HCEC 1CT (cell line): ENCODE data around the gene ANKS3.

Source experiments
- DNase-seq: peaks from one replicate; pipeline ENCODE4 v3.0.0-alpha.2; 2017

The ANKS3 gene

GRCh38 chr16:4695473-4696171 is 38.4 kb downstream of the ANKS3 start:
- no peak for DNase-seq

GRCh38 chr16:4694642-4695451 is 39.2 kb downstream of the ANKS3 start:
- no peak for DNase-seq

DNA sequence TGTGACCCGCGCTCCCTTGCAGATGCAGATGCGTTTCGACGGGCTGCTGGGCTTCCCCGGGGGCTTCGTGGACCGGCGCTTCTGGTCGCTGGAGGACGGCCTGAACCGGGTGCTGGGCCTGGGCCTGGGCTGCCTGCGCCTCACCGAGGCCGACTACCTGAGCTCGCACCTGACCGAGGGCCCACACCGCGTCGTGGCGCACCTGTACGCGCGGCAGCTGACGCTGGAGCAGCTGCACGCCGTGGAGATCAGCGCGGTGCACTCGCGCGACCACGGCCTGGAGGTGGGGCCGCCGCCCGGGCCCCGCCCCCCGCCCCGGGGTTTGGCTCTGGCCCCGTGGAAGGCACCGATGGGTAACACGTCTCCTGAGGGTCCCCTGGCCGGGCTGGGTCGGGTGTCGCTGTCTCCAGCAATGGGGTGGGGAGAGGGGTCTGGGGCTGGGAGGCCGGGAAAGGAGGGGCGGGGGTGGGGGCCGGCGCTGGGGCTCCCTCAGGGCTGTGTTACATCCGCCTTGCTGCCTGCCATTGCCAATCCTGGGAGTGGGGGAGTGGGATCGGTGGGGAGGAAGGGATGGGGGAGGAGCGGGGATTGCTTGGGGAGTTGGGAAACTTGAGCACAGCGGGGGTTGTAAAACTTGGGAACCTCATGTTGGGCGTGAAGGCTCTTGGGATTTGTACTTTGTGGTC is 40.0 kb downstream of the ANKS3 start:
- DNase-seq, result peak; percentile 32

- DNase-seq, result peak; percentile 95
Observed at GRCh38 chr16:4693296-4693955, 40.6 kb downstream of the ANKS3 start, which contains the start of gene NUDT16L1. Gene NUDT16L1 (plus strand): TSS chr16:4693562. CDS start chr16:4693727, 165 bp downstream.

GRCh38 chr16:4692460-4693295 is 41.4 kb downstream of the ANKS3 start:
- DNase-seq, result peak; percentile 5

DNA sequence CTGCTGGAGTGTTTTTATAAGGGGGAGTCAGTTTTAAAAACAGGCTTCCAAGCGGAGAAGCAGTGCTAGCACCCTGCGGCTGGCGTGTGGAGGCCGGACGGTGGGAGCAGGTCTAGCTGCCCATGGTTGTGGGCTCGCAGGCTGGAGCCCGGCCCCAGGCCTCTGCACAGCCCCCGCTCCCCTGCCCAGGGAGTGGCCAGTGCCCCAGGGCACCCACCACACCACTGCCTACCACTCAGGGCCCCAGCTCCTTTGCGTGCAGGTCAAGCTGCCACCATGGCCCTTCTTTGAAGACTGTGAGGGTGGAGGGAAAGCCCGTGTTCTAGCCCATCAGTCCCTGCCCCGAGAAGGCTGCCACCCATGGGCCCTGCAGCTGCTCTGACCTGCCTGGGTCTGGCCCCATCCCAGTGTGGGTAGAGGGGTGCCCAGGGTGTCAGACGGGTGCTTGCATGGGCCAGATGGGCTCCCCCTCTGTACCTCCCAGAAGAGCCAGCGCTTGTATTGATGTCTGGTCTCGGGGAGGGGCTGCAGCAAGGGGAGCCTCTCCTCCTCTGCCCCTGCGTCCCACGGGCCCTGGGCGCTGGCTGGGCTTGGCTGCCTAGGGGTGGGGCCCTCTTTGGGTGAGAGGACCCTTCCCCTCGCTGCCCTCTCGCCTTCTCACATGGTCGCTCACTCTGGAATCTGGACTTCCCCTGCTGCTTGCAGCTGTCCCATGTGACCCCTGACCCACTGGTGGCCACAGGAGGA is 42.2 kb downstream of the ANKS3 start:
- DNase-seq, result no peak

GRCh38 chr16:4690946-4691665 is 43.0 kb downstream of the ANKS3 start:
- DNase-seq, result no peak

- no peak for DNase-seq
Observed at GRCh38 chr16:4689864-4690704, 44.0 kb downstream of the ANKS3 start.

DNA sequence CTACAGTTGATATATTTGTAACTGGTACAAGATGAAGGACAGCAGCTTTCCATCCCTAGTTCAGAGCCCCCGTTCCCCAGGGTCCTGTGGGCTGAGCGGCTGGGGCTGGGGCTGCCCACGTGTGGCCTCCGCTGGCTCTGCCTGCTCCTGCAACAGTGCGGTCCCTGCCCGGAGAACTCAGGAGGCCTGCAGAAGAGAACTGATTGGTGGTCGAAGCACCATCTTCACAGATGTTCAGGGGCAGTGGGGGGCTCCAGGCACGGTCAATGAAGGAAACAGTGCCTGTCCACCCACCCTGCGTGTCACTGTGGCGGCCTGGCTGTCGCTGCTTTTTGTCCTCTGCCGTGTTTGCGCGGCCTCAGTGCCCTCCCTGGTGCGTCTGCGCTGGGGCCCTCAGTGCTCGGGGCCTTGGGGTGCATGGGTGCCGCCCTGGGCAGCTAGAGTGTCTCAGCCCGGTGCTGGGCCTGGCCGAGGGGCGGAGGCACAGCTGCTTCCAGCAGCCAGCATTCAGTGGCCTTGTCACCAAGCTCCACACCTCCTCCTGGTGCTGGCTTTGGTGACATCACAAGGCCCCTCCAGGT is 44.9 kb downstream of the ANKS3 start:
- no peak for DNase-seq

GRCh38 chr16:4688674-4689045 is 45.4 kb downstream of the ANKS3 start:
- no peak for DNase-seq

GRCh38 chr16:4687946-4688673 is 46.0 kb downstream of the ANKS3 start:
- no peak for DNase-seq

GRCh38 chr16:4687416-4687815 is 46.7 kb downstream of the ANKS3 start:
- no peak for DNase-seq

GRCh38 chr16:4686497-4687210 is 47.4 kb downstream of the ANKS3 start:
- DNase-seq, result no peak

DNA sequence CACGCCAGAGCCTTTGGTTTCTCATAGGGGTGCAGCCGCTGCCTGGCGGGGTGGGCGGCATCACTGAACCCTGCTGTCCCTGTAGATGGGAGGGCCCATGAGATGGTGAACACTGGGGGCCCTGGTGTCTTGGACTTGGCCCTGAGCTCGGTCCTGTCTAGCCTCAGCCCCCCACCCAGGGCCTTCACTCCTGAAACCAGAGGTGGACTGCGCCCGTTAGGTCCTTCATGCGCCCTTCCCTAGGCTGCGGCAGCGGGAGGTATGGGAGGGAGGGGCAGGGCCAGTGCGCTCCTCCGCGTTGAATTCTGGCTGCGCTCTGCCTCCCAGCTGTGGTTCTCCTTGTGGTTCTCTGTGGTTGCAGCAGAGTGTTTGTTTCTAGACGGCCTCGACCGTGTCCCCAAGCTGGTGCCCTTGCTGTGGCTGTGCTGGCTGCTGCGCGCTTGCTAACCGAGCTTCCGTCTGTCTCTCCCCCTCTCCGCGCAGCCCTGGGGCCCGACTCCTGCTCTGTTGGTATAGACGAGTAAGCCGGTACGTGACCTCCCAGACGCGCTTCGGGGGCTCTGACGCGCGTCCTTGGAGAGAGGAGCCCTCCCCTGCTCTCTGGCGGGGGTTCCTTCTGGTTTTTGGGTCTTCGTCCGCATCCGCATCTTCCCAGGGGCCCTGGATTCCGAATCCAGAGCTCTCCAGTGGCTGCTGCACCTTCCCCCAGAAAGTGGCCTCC is 48.1 kb downstream of the ANKS3 start:
- no peak for DNase-seq

GRCh38 chr16:4685292-4685691 is 48.8 kb downstream of the ANKS3 start:
- DNase-seq, result no peak

- no peak for DNase-seq
Observed at GRCh38 chr16:4684763-4685162, 49.3 kb downstream of the ANKS3 start.

DNA sequence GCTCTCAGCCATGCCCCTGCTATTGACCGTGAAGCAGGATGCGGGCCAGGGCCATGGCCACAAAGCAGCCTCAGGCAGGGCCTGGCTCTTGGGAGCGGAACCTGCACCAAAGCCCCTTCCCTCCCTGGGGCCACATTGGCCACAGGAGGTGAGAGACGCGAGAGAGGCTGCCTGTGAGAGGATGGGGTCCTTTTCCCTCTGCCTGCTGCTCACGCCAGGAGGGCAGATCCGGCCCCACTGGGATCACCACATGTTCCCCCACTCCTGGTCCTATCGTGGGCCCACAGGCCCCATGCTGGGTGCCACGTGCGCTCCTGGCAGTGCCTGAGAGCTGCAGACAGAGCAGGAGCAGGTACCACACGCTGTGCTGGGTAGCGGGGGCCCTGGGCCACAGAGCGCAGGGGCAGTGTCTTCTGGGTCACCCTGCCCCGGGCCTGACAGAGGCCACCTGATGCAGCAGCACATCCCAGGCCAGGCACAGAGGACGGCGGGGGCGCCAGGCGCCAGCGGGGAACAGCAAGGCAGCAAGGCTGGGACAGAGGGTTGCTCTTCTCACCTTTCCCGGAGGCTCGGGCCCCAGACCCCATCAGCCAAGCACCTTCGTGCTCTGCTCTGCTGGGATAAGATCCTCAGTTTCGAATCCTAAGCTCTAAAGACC is 49.9 kb downstream of the ANKS3 start:
- DNase-seq, result no peak
